Endodermal cell (in vitro differentiated cells): Measurements from ENCODE around the gene TYSND1. TPM values are rescaled to one million over a fixed set of nuclear protein-coding genes. Genes with fewer than 3 reads are reported as not detected.

Source experiments
- DNase-seq: peaks from one replicate; pipeline ENCODE4 v3.0.0-alpha.2; 2017
- H3K27ac ChIP-seq: 2 replicates; pipeline ENCODE4 v1.5.1; 2013; ENCODE audit warnings: mild to moderate bottlenecking, low read depth, low read length, moderate library complexity
- H3K27me3 ChIP-seq: 2 replicates; pipeline ENCODE4 v1.6.1; 2013; ENCODE audit warnings: mild to moderate bottlenecking, low read length, moderate library complexity; ENCODE audit not compliant: insufficient read depth, control insufficient read depth, poor library complexity, severe bottlenecking
- H3K36me3 ChIP-seq: 2 replicates; pipeline ENCODE4 v1.7.0; 2013; ENCODE audit warnings: mild to moderate bottlenecking, low read length, moderate library complexity; ENCODE audit not compliant: control insufficient read depth, insufficient read depth
- H3K4me1 ChIP-seq: one replicate; pipeline ENCODE4 v1.7.0; 2013; ENCODE audit warnings: low read length; ENCODE audit not compliant: control insufficient read depth, insufficient read depth
- H3K4me3 ChIP-seq: 2 replicates; pipeline ENCODE4 v1.5.1; 2013; ENCODE audit warnings: mild to moderate bottlenecking, low read length, moderate library complexity
- H3K9ac ChIP-seq: 2 replicates; pipeline ENCODE4 v1.6.1; 2013; ENCODE audit warnings: mild to moderate bottlenecking, low read length, moderate library complexity; ENCODE audit not compliant: poor library complexity, severe bottlenecking; ENCODE audit errors: extremely low read depth
- H3K9me3 ChIP-seq: 2 replicates; pipeline ENCODE4 v1.6.1; 2013; ENCODE audit warnings: mild to moderate bottlenecking, low read length, moderate library complexity; ENCODE audit not compliant: control insufficient read depth
- H3K27ac Mint-ChIP-seq: 2 replicates; pipeline ENCODE4 v1.8.0; 2020; ENCODE audit warnings: mixed read lengths
- H3K27me3 Mint-ChIP-seq: 2 replicates; pipeline ENCODE4 v1.8.0; 2021; ENCODE audit warnings: mild to moderate bottlenecking, mixed read lengths; ENCODE audit not compliant: insufficient read depth
- H3K36me3 Mint-ChIP-seq: 2 replicates; pipeline ENCODE4 v1.8.0; 2020; ENCODE audit warnings: low read depth, mixed read lengths
- H3K4me1 Mint-ChIP-seq: 2 replicates; pipeline ENCODE4 v1.8.0; 2020; ENCODE audit warnings: mixed read lengths
- H3K4me3 Mint-ChIP-seq: 2 replicates; pipeline ENCODE4 v1.8.0; 2020; ENCODE audit warnings: mild to moderate bottlenecking, moderate library complexity, mixed read lengths
- H3K9me3 Mint-ChIP-seq: 2 replicates; pipeline ENCODE4 v1.8.0; 2020; ENCODE audit warnings: mild to moderate bottlenecking, mixed read lengths
- CTCF ChIP-seq: fragments of 200-600 bp; sonication (generic); conservative IDR thresholded peaks from 2 replicates; pipeline ENCODE4 v1.5.0; 2021; ENCODE audit warnings: antibody characterized with exemption, mild to moderate bottlenecking
- WGBS, 2 experiments: methylation state at CpG; one replicate each; pipeline versions ENCODE4 v1.1.5 to v1.1.7; 2013; ENCODE audit warnings: missing lambda C conversion rate in 2 of 2, mixed read lengths in 1 of 2; ENCODE audit not compliant: insufficient coverage in 1 of 2, insufficient read length in 1 of 2; 5-methylcytosine and 5-hydroxymethylcytosine counted together
- total RNA-seq, 2 donors: library from RNA; stranded (reverse); fragmentation: NEBNext Ultra II Directional in 1 of 2; extraction: Animal tissue kit (Norgen Biotek cat#: 25700) in 1 of 2; gene quantifications; 2 replicates in 1 of 2; 3 replicates in 1 of 2; pipeline ENCODE4 v1.2.1, GENCODE V29; 2021

Gene TYSND1
- total RNA-seq, 2 donors from 2014 or later = 13.1 to 13.6 TPM

- Histone ChIP-seq H3K27ac (no peak overlapping the region), H3K36me3 (peaks cover 91% of the 10 kb centered on the region), H3K4me3 (no peak overlapping the region), H3K4me1 (peaks cover 4% of the 10 kb centered on the region), H3K27me3 (no peaks in the 10 kb centered on the region), H3K9ac (no peak overlapping the region), H3K9me3 (no peaks in the 10 kb centered on the region)
- 93 to 96% methylated on average over 3 to 6 of the region's 6 CpGs for WGBS, 2 experiments
- no peaks in the 10 kb centered on the region for H3K4me1 Mint-ChIP-seq
- DNase-seq = no peak
- peak overlapping the region; percentile 44 for H3K27ac Mint-ChIP-seq
- no peak for TF ChIP-seq CTCF
- no peaks in the 10 kb centered on the region for H3K9me3 Mint-ChIP-seq
- no peak overlapping the region for H3K4me3 Mint-ChIP-seq
- peaks cover 90% of the 10 kb centered on the region for H3K36me3 Mint-ChIP-seq
- H3K27me3 Mint-ChIP-seq = no peaks in the 10 kb centered on the region
Measured at GRCh38 chr10:70096016-70096704, 50.3 kb downstream of the TYSND1 start.

- no peak for DNase-seq
- 94 to 100% methylated on average over 2 of the region's 2 CpGs for WGBS, 2 experiments
- Mint-ChIP-seq H3K4me3 (no peak overlapping the region), H3K9me3 (no peaks in the 10 kb centered on the region), H3K27ac (no peak overlapping the region), H3K27me3 (no peaks in the 10 kb centered on the region), H3K36me3 (peaks cover 86% of the 10 kb centered on the region), H3K4me1 (no peaks in the 10 kb centered on the region)
- TF ChIP-seq CTCF = no peak
- H3K36me3 ChIP-seq = peaks cover 88% of the 10 kb centered on the region
- H3K4me3 ChIP-seq = no peak overlapping the region
- H3K27ac ChIP-seq = no peak overlapping the region
- no peak overlapping the region for H3K9ac ChIP-seq
- H3K9me3 ChIP-seq = no peaks in the 10 kb centered on the region
- peaks cover 4% of the 10 kb centered on the region for H3K4me1 ChIP-seq
- no peaks in the 10 kb centered on the region for H3K27me3 ChIP-seq
Measured at GRCh38 chr10:70094250-70094649, 52.2 kb downstream of the TYSND1 start.

- peaks cover 4% of the 10 kb centered on the region for H3K4me1 ChIP-seq
- peaks cover 83% of the 10 kb centered on the region for H3K36me3 Mint-ChIP-seq
- H3K27ac Mint-ChIP-seq = no peak overlapping the region
- no peak overlapping the region for H3K4me3 Mint-ChIP-seq
- H3K27ac ChIP-seq = no peak overlapping the region
- no peaks in the 10 kb centered on the region for H3K27me3 ChIP-seq
- no peaks in the 10 kb centered on the region for H3K9me3 Mint-ChIP-seq
- WGBS, 2 experiments = 97 to 99% methylated on average over 9 of the region's 9 CpGs
- H3K36me3 ChIP-seq = peaks cover 86% of the 10 kb centered on the region
- H3K9me3 ChIP-seq = no peaks in the 10 kb centered on the region
- no peak for DNase-seq
- H3K4me1 Mint-ChIP-seq = no peaks in the 10 kb centered on the region
- no peak for TF ChIP-seq CTCF
- H3K27me3 Mint-ChIP-seq = no peaks in the 10 kb centered on the region
- H3K9ac ChIP-seq = no peak overlapping the region
- no peak overlapping the region for H3K4me3 ChIP-seq
Measured at GRCh38 chr10:70093335-70093944, 53.1 kb downstream of the TYSND1 start.
